Stimulated activated CD4-positive, alpha-beta T cell treated with anti-CD3 and anti-CD28 coated beads, Interleukin-1b, Interleukin-23, amount 100 ng/mL, for 4 hours (primary cell): Measurements from ENCODE around the gene PSMA3.
"Not testable (repeated sequence)": the region's sequence is repeated elsewhere in the genome, so short reads cannot be mapped to it uniquely, and the experiment has no call there.

ENCODE experiments used
- DNase-seq, 2 donors: peaks; one replicate each; pipeline ENCODE4 v3.0.0-alpha.2; 2020; ENCODE audit warnings: low read depth in 2 of 2

The PSMA3 gene

GRCh38 chr14:58244556-58245387 lies at the start of gene PSMA3:
TSS of gene PSMA3 (plus strand) at chr14:58244843. CDS start at chr14:58244921, 78 bp downstream.
- peak; percentile 94 to 97 for DNase-seq

- DNase-seq: no peak
These were observed 48.4 kb upstream of the PSMA3 start for GRCh38 chr14:58196198-58196597.

GRCh38 chr14:58198086-58198485 lies 46.6 kb upstream of the PSMA3 start:
- no peak for DNase-seq

GRCh38 chr14:58199726-58200479 lies 44.7 kb upstream of the PSMA3 start, which contains the start of gene ACTR10:
TSS of gene ACTR10 (plus strand) at chr14:58200149. CDS start at chr14:58200218, 69 bp downstream.
- DNase-seq: peak; percentile 77 to 84

GRCh38 chr14:58200480-58200841 lies 44.2 kb upstream of the PSMA3 start:
- DNase-seq: no peak

GRCh38 chr14:58200846-58201245 lies 43.8 kb upstream of the PSMA3 start:
- no peak for DNase-seq

GRCh38 chr14:58213176-58213575 lies 31.5 kb upstream of the PSMA3 start:
- no peak for DNase-seq

- no peak for DNase-seq
These were observed 29.3 kb upstream of the PSMA3 start for GRCh38 chr14:58215191-58215914.

- DNase-seq: no peak
These were observed 28.1 kb upstream of the PSMA3 start for GRCh38 chr14:58216544-58216943.

- DNase-seq: no peak
These were observed 17.4 kb upstream of the PSMA3 start for GRCh38 chr14:58227096-58227819.

GRCh38 chr14:58238252-58239243 lies 6.1 kb upstream of the PSMA3 start:
- DNase-seq: no peak

GRCh38 chr14:58239244-58240195 lies 5.1 kb upstream of the PSMA3 start:
- peak; percentile 78 to 93 for DNase-seq

- DNase-seq: no peak
These were observed 670 bp upstream of the PSMA3 start for GRCh38 chr14:58243790-58244555.

GRCh38 chr14:58245562-58245961 lies 919 bp downstream of the PSMA3 start:
- DNase-seq: no peak

- no peak for DNase-seq
These were observed 5.0 kb downstream of the PSMA3 start for GRCh38 chr14:58249611-58250010.

- no peak for DNase-seq
These were observed 13.5 kb downstream of the PSMA3 start for GRCh38 chr14:58258156-58258555.

GRCh38 chr14:58262005-58262404 lies 17.4 kb downstream of the PSMA3 start:
- DNase-seq: not testable (repeated sequence)

GRCh38 chr14:58265401-58265800 lies 20.8 kb downstream of the PSMA3 start:
- DNase-seq: no peak
